GM23338 (cell line): ENCODE measurements around the gene SLC43A2. TPM values are rescaled to one million over a fixed set of nuclear protein-coding genes. Genes with fewer than 3 reads are reported as not detected.
A peak's percentile ranks its signal among the peaks of the same experiment; 100 is the strongest.

Source experiments
- ATAC-seq: fragments of 200-7000 bp; cut with Tn5 transposase; 3 replicates; pipeline ENCODE4 v1.9.1; 2020
- DNase-seq: peaks from one replicate; pipeline ENCODE4 v3.0.0-alpha.2; 2015; ENCODE audit warnings: low spot score
- H2AFZ ChIP-seq: fragments of 200-600 bp; sonication (generic); 2 replicates; pipeline ENCODE4 v1.8.0; 2016; ENCODE audit warnings: antibody characterized with exemption, mild to moderate bottlenecking, moderate library complexity
- H3F3A ChIP-seq: fragments of 200-600 bp; sonication (generic); replicated peaks from 2 replicates; pipeline ENCODE4 v1.8.0; 2017; ENCODE audit warnings: antibody characterized with exemption, mixed run types, low read depth
- H3K27ac ChIP-seq: fragments of 200-600 bp; sonication (generic); 2 replicates; pipeline ENCODE4 v1.6.1; 2016; ENCODE audit warnings: low read depth
- H3K27me3 ChIP-seq: fragments of 200-600 bp; sonication (generic); 2 replicates; pipeline ENCODE4 v1.8.0; 2016; ENCODE audit warnings: mild to moderate bottlenecking, mixed run types, moderate library complexity; ENCODE audit not compliant: insufficient read depth
- H3K36me3 ChIP-seq: fragments of 200-600 bp; sonication (generic); 2 replicates; pipeline ENCODE4 v1.8.0; 2016; ENCODE audit warnings: mild to moderate bottlenecking; ENCODE audit not compliant: insufficient read depth
- H3K4me1 ChIP-seq: fragments of 200-600 bp; sonication (generic); 2 replicates; pipeline ENCODE4 v1.8.0; 2016; ENCODE audit warnings: mild to moderate bottlenecking, moderate library complexity; ENCODE audit not compliant: insufficient read depth
- H3K4me2 ChIP-seq: fragments of 200-600 bp; sonication (generic); 2 replicates; pipeline ENCODE4 v1.7.1; 2017; ENCODE audit warnings: mixed run types
- H3K4me3 ChIP-seq: fragments of 200-600 bp; sonication (generic); 2 replicates; pipeline ENCODE4 v1.6.1; 2016; ENCODE audit warnings: mixed run types
- H3K79me2 ChIP-seq: fragments of 200-600 bp; sonication (generic); replicated peaks from 2 replicates; pipeline ENCODE4 v1.8.0; 2017; ENCODE audit warnings: mild to moderate bottlenecking; ENCODE audit not compliant: insufficient read depth
- H3K9me2 ChIP-seq: fragments of 200-600 bp; sonication (generic); 2 replicates; pipeline ENCODE4 v1.8.0; 2017; ENCODE audit not compliant: insufficient read depth
- H4K20me1 ChIP-seq: fragments of 200-600 bp; sonication (generic); replicated peaks from 2 replicates; pipeline ENCODE4 v1.8.0; 2017; ENCODE audit warnings: mild to moderate bottlenecking; ENCODE audit not compliant: insufficient read depth
- H3K27ac Mint-ChIP-seq: 2 replicates; pipeline ENCODE4 v1.8.0; 2020; ENCODE audit warnings: inconsistent platforms, mild to moderate bottlenecking, moderate library complexity, mixed read lengths
- H3K27me3 Mint-ChIP-seq: 3 replicates; pipeline ENCODE4 v1.8.0; 2022; ENCODE audit warnings: low read depth, mild to moderate bottlenecking, moderate library complexity, mixed read lengths, inconsistent platforms; ENCODE audit not compliant: insufficient read depth, poor library complexity
- H3K36me3 Mint-ChIP-seq: 3 replicates; pipeline ENCODE4 v1.8.0; 2021; ENCODE audit warnings: low read depth, mild to moderate bottlenecking, inconsistent platforms, moderate library complexity, mixed read lengths
- H3K4me1 Mint-ChIP-seq: 3 replicates; pipeline ENCODE4 v1.8.0; 2020; ENCODE audit warnings: mild to moderate bottlenecking, inconsistent platforms, mixed read lengths
- H3K4me3 Mint-ChIP-seq: 3 replicates; pipeline ENCODE4 v1.8.0; 2021; ENCODE audit warnings: moderate library complexity, mild to moderate bottlenecking, inconsistent platforms, mixed read lengths
- H3K9me3 Mint-ChIP-seq: 3 replicates; pipeline ENCODE4 v1.8.0; 2020; ENCODE audit warnings: moderate library complexity, mild to moderate bottlenecking, inconsistent platforms, mixed read lengths
- CREB1 ChIP-seq: fragments of 250-450 bp; sonication (Bioruptor Pico); IDR thresholded peaks from 2 replicates; pipeline ENCODE4 v1.5.0; 2020; ENCODE audit warnings: low read depth, mild to moderate bottlenecking, moderate library complexity
- CTCF ChIP-seq, 2 experiments: fragments of 200-600 bp in 1 of 2; sonication (generic) in 1 of 2; conservative IDR thresholded peaks; 2 replicates each; pipeline versions ENCODE4 v1.5.1 to v1.6.1; 2016 to 2017; ENCODE audit warnings: antibody characterized with exemption in 2 of 2, low read depth in 2 of 2, mild to moderate bottlenecking in 2 of 2, moderate library complexity in 1 of 2
- EZH2 ChIP-seq: fragments of 200-600 bp; sonication (generic); IDR thresholded peaks from one replicate; pipeline ENCODE4 v1.8.0; 2017; ENCODE audit warnings: antibody characterized with exemption, mild to moderate bottlenecking, low read depth; ENCODE audit not compliant: unreplicated experiment
- EZH2phosphoT487 ChIP-seq: fragments of 200-600 bp; sonication (generic); IDR thresholded peaks from one replicate; pipeline ENCODE4 v1.8.1; 2018; ENCODE audit warnings: antibody characterized with exemption; ENCODE audit not compliant: unreplicated experiment
- STAT1 ChIP-seq: IDR thresholded peaks from one replicate; pipeline ENCODE4 v1.6.1; 2016; ENCODE audit warnings: antibody characterized with exemption; ENCODE audit not compliant: unreplicated experiment
- ZNF462 ChIP-seq: fragments of 250-450 bp; sonication (Bioruptor Pico); IDR thresholded peaks from 2 replicates; pipeline ENCODE4 v1.5.0; 2020; ENCODE audit warnings: mild to moderate bottlenecking, moderate library complexity
- polyA plus RNA-seq: library from polyadenylated mRNA; unstranded; fragments of >200 nt; fragmentation: Nextera tagmentation; extraction: Ambion mirVana; gene quantifications from 2 replicates; pipeline ENCODE4 v1.2.1, GENCODE V29; 2016
- total RNA-seq: library from RNA; depleted of rRNA; stranded (reverse); fragments of >200 nt; shearing (Covaris generic); gene quantifications from 2 replicates; pipeline ENCODE4 v1.2.3, GENCODE V29; 2014

The SLC43A2 gene
- total and polyA plus RNA-seq, 2 experiments from 2014 or later: 2.2 to 9.8 TPM

- no peaks in the 10 kb centered on the region for H3K27me3 ChIP-seq
- no peak overlapping the region for H3K4me3 ChIP-seq
- H3K4me2 ChIP-seq: no peak overlapping the region
- H3F3A ChIP-seq: peaks cover 4% of the 10 kb centered on the region; the same call in 1 of the 2 replicates
- H3K4me1 ChIP-seq: peaks cover 10% of the 10 kb centered on the region; the same call in 1 of the 2 replicates
- Mint-ChIP-seq H3K36me3 (no peaks in the 10 kb centered on the region), H3K4me1 (peaks cover 28% of the 10 kb centered on the region), H3K27me3 (peaks cover 27% of the 10 kb centered on the region), H3K9me3 (peaks cover 10% of the 10 kb centered on the region), H3K4me3 (no peak overlapping the region), H3K27ac (no peak overlapping the region)
- H4K20me1 ChIP-seq: peaks cover 7% of the 10 kb centered on the region; the same call in 1 of the 2 replicates
- peaks cover 8% of the 10 kb centered on the region for H3K79me2 ChIP-seq
- no peak overlapping the region for H2AFZ ChIP-seq
- H3K36me3 ChIP-seq: no peaks in the 10 kb centered on the region
- no peak for TF ChIP-seq CTCF (conservative IDR thresholded peaks at IDR 0.05; ENCODE audit: low read depth in 2 of 2)
- no peak for TF ChIP-seq CREB1 (CRISPR knock-in tag)
- ATAC-seq: no peak
- no peak overlapping the region for H3K27ac ChIP-seq
- DNase-seq: no peak
- H3K9me2 ChIP-seq: no peaks in the 10 kb centered on the region
Observed at GRCh38 chr17:1565877-1566276, 62.8 kb downstream of the SLC43A2 start.

- Mint-ChIP-seq H3K9me3 (peaks cover 10% of the 10 kb centered on the region; the same call in 2 of the 3 replicates), H3K4me3 (peak overlapping the region; percentile 33), H3K36me3 (no peaks in the 10 kb centered on the region), H3K27me3 (peaks cover 26% of the 10 kb centered on the region), H3K27ac (no peak overlapping the region), H3K4me1 (peaks cover 37% of the 10 kb centered on the region)
- ATAC-seq: no peak
- H3K9me2 ChIP-seq: no peaks in the 10 kb centered on the region
- H4K20me1 ChIP-seq: peaks cover 24% of the 10 kb centered on the region
- H3K27me3 ChIP-seq: no peaks in the 10 kb centered on the region
- H3K36me3 ChIP-seq: no peaks in the 10 kb centered on the region
- no peak for DNase-seq
- peaks cover 14% of the 10 kb centered on the region; the same call in 1 of the 2 replicates for H3K4me1 ChIP-seq
- H3F3A ChIP-seq: peaks cover 4% of the 10 kb centered on the region; the same call in 1 of the 2 replicates
- peaks cover 27% of the 10 kb centered on the region for H3K79me2 ChIP-seq
- no peak overlapping the region for H3K4me3 ChIP-seq
- no peak overlapping the region for H2AFZ ChIP-seq
- H3K27ac ChIP-seq: no peak overlapping the region
- no peak overlapping the region for H3K4me2 ChIP-seq
- TF ChIP-seq EZH2phosphoT487 (no peak), STAT1 (no peak), EZH2 (no peak), ZNF462 (CRISPR knock-in tag) (no peak), CREB1 (CRISPR knock-in tag) (no peak), CTCF (conservative IDR thresholded peaks at IDR 0.05; ENCODE audit: low read depth in 2 of 2) (no peak)
Observed at GRCh38 chr17:1563786-1564613, 64.6 kb downstream of the SLC43A2 start.
